IPS-NIHi7 (cell line): ENCODE data around the gene TMEM163.
"Not testable (repeated sequence)": the region's sequence is repeated elsewhere in the genome, so short reads cannot be mapped to it uniquely, and the experiment has no call there.

Source experiments
- DNase-seq: peaks from one replicate; pipeline ENCODE4 v3.0.0; 2012; ENCODE audit warnings: mixed read lengths; ENCODE audit errors: extremely low spot score

TMEM163 gene

GRCh38 chr2:134536296-134536695 lies 182.5 kb downstream of the TMEM163 start:
- DNase-seq: peak; percentile 37

GRCh38 chr2:134532537-134532936 lies 186.3 kb downstream of the TMEM163 start:
- no peak for DNase-seq

GRCh38 chr2:134527381-134527780 lies 191.4 kb downstream of the TMEM163 start:
- no peak for DNase-seq

GRCh38 chr2:134522496-134523455 lies 196.0 kb downstream of the TMEM163 start:
- no peak for DNase-seq

- no peak for DNase-seq
Observed at GRCh38 chr2:134518101-134518500, 200.7 kb downstream of the TMEM163 start.

GRCh38 chr2:134515137-134515536 lies 203.7 kb downstream of the TMEM163 start:
- no peak for DNase-seq

GRCh38 chr2:134513465-134513804 lies 205.4 kb downstream of the TMEM163 start:
- DNase-seq: no peak

GRCh38 chr2:134512734-134513464 lies 205.9 kb downstream of the TMEM163 start:
- no peak for DNase-seq

- DNase-seq: no peak
Observed at GRCh38 chr2:134508391-134508790, 210.4 kb downstream of the TMEM163 start.

- no peak for DNase-seq
Observed at GRCh38 chr2:134507697-134508096, 211.1 kb downstream of the TMEM163 start.

GRCh38 chr2:134507159-134507558 lies 211.6 kb downstream of the TMEM163 start:
- not testable (repeated sequence) for DNase-seq

- DNase-seq: no peak
Observed at GRCh38 chr2:134505446-134505845, 213.4 kb downstream of the TMEM163 start.

- no peak for DNase-seq
Observed at GRCh38 chr2:134504586-134505336, 214.0 kb downstream of the TMEM163 start.

GRCh38 chr2:134502104-134502503 lies 216.7 kb downstream of the TMEM163 start:
- DNase-seq: no peak

- DNase-seq: no peak
Observed at GRCh38 chr2:134501476-134502091, 217.2 kb downstream of the TMEM163 start.

GRCh38 chr2:134500211-134500935 lies 218.4 kb downstream of the TMEM163 start:
- DNase-seq: no peak

GRCh38 chr2:134499307-134499926 lies 219.4 kb downstream of the TMEM163 start:
- DNase-seq: no peak

- DNase-seq: no peak
Observed at GRCh38 chr2:134498654-134499053, 220.1 kb downstream of the TMEM163 start.

GRCh38 chr2:134493797-134494196 lies 225.0 kb downstream of the TMEM163 start:
- DNase-seq: no peak

GRCh38 chr2:134491771-134492441 lies 226.9 kb downstream of the TMEM163 start:
- DNase-seq: no peak
